SK-N-SH (cell line): ENCODE data around the gene CD101. TPM values are rescaled to one million over a fixed set of nuclear protein-coding genes. Genes with fewer than 3 reads are reported as not detected.

Experiments used
- CTCF ChIA-PET: fragments of 300-600, 350-600 bp; formaldehyde crosslinking; extraction: SDS; loops from one replicate; lab custom pipeline; 2021; lab: Yijun Ruan, JAX
- POLR2A ChIA-PET: fragments of 350-600 bp; sonication (Branson Sonifier 250); formaldehyde crosslinking; extraction: SDS; loops from one replicate; lab custom pipeline; 2020; ENCODE audit warnings: antibody characterized with exemption, inconsistent platforms; lab: Yijun Ruan, JAX
- DNase-seq: peaks from one replicate; pipeline ENCODE4 v3.0.0; 2012
- H2AFZ ChIP-seq: fragments of 200-600 bp; sonication (generic); 2 replicates; pipeline ENCODE4 v1.8.1; 2016; ENCODE audit warnings: antibody characterized with exemption, mild to moderate bottlenecking, low read depth
- H3F3A ChIP-seq: fragments of 200-600 bp; sonication (generic); replicated peaks from 2 replicates; pipeline ENCODE3; 2016; ENCODE audit warnings: antibody characterized with exemption, mild to moderate bottlenecking; ENCODE audit not compliant: insufficient read depth
- H3K27ac ChIP-seq, 2 experiments: fragments of 200-500 bp in 1 of 2; fragments of 200-600 bp in 1 of 2; sonication (Bioruptor generic) in 1 of 2; sonication (generic), shearing (Covaris generic) in 1 of 2; 2 replicates each; pipeline versions ENCODE4 v1.5.1 to v1.6.1; 2014 to 2016; ENCODE audit warnings: low read depth in 2 of 2, inconsistent platforms in 1 of 2, low read length in 1 of 2, mild to moderate bottlenecking in 1 of 2, mixed read lengths in 1 of 2
- H3K27me3 ChIP-seq: fragments of 200-600 bp; sonication (generic), shearing (Covaris generic); 2 replicates; pipeline ENCODE4 v1.6.1; 2016; ENCODE audit warnings: mixed run types; ENCODE audit not compliant: insufficient read depth
- H3K36me3 ChIP-seq, 2 experiments: fragments of 200-500 bp in 1 of 2; fragments of 200-600 bp in 1 of 2; sonication (Bioruptor generic) in 1 of 2; sonication (generic) in 1 of 2; replicated peaks in 1 of 2; 2 replicates each; pipeline versions ENCODE3 to v1.5.1; 2014 to 2016; ENCODE audit warnings: low read length in 1 of 2, mild to moderate bottlenecking in 1 of 2; ENCODE audit not compliant: insufficient read depth in 2 of 2, control insufficient read depth in 1 of 2
- H3K4me1 ChIP-seq, 2 experiments: fragments of 200-500 bp in 1 of 2; fragments of 200-600 bp in 1 of 2; sonication (Bioruptor generic) in 1 of 2; sonication (generic), shearing (Covaris generic) in 1 of 2; 2 replicates each; pipeline versions ENCODE4 v1.5.1 to v1.6.1; 2014 to 2016; ENCODE audit warnings: low read depth in 1 of 2, low read length in 1 of 2, mixed run types in 1 of 2; ENCODE audit not compliant: insufficient read depth in 2 of 2, control insufficient read depth in 1 of 2
- H3K4me2 ChIP-seq: fragments of 200-600 bp; sonication (generic), shearing (Covaris generic); 2 replicates; pipeline ENCODE4 v1.6.1; 2017; ENCODE audit warnings: mixed run types
- H3K4me3 ChIP-seq, 2 experiments: fragments of 200-500 bp in 1 of 2; fragments of 200-600 bp in 1 of 2; sonication (Bioruptor generic) in 1 of 2; sonication (generic), shearing (Covaris generic) in 1 of 2; 2 replicates each; pipeline versions ENCODE4 v1.5.1 to v1.8.1; 2014 to 2016; ENCODE audit warnings: low read depth in 2 of 2, inconsistent platforms in 1 of 2, low read length in 1 of 2, mild to moderate bottlenecking in 1 of 2, mixed read lengths in 1 of 2, moderate library complexity in 1 of 2
- H3K79me2 ChIP-seq: fragments of 200-600 bp; sonication (generic); 2 replicates; pipeline ENCODE4 v1.8.1; 2017; ENCODE audit warnings: mild to moderate bottlenecking; ENCODE audit not compliant: insufficient read depth
- H3K9ac ChIP-seq: fragments of 200-600 bp; sonication (generic); 2 replicates; pipeline ENCODE4 v1.6.1; 2017; ENCODE audit warnings: mixed run types
- H3K9me2 ChIP-seq: fragments of 200-600 bp; sonication (generic); 2 replicates; pipeline ENCODE4 v1.6.1; 2017; ENCODE audit warnings: mixed run types
- H3K9me3 ChIP-seq: fragments of 200-600 bp; sonication (generic); 2 replicates; pipeline ENCODE4 v1.6.1; 2017; ENCODE audit warnings: mixed run types, mild to moderate bottlenecking, moderate library complexity
- H4K20me1 ChIP-seq: fragments of 200-600 bp; sonication (generic); 2 replicates; pipeline ENCODE4 v1.6.1; 2017; ENCODE audit warnings: mild to moderate bottlenecking, mixed run types; ENCODE audit not compliant: insufficient read depth
- EP300 ChIP-seq, 2 experiments: IDR thresholded peaks; 2 replicates each; pipeline versions ENCODE4 v1.4.0 to v1.6.1; 2012; ENCODE audit warnings: borderline replicate concordance in 1 of 2, low read depth in 1 of 2, low read length in 1 of 2
- EZH2phosphoT487 ChIP-seq: fragments of 200-600 bp; sonication (generic); IDR thresholded peaks from 2 replicates; pipeline ENCODE4 v1.6.1; 2017; ENCODE audit warnings: low read depth, mixed run types, mild to moderate bottlenecking, antibody characterized with exemption, moderate library complexity, borderline replicate concordance
- FOXJ3 ChIP-seq: sonication (generic); formaldehyde crosslinking; IDR thresholded peaks from 2 replicates; pipeline ENCODE4 v1.5.1; 2020; ENCODE audit warnings: mild to moderate bottlenecking, missing genetic modification reagents
- MXI1 ChIP-seq: IDR thresholded peaks from 2 replicates; pipeline ENCODE4 v1.6.1; 2012; ENCODE audit warnings: mild to moderate bottlenecking, low read depth, low read length, improper control_type of control experiment
- NFIC ChIP-seq: IDR thresholded peaks from 2 replicates; pipeline ENCODE4 v1.4.0; 2012; ENCODE audit warnings: borderline replicate concordance
- NRF1 ChIP-seq: IDR thresholded peaks from 2 replicates; pipeline ENCODE4 v1.6.1; 2012; ENCODE audit warnings: low read depth, mild to moderate bottlenecking, low read length
- POLR2AphosphoS5 ChIP-seq: IDR thresholded peaks from 2 replicates; pipeline ENCODE4 v1.6.1; 2012; ENCODE audit warnings: low read depth, low read length
- RCOR1 ChIP-seq: fragments of 150-350 bp; IDR thresholded peaks from 2 replicates; pipeline ENCODE4 v1.6.1; 2017; ENCODE audit warnings: antibody characterized with exemption, low read length
- RFX5 ChIP-seq: IDR thresholded peaks from 2 replicates; pipeline ENCODE4 v1.6.1; 2012; ENCODE audit warnings: mild to moderate bottlenecking, improper control_type of control experiment, low read length
- RXRA ChIP-seq: IDR thresholded peaks from 2 replicates; pipeline ENCODE4 v1.4.0; 2012; ENCODE audit warnings: low read depth, mild to moderate bottlenecking, borderline replicate concordance
- SMC3 ChIP-seq: IDR thresholded peaks from 2 replicates; pipeline ENCODE4 v1.6.1; 2012; ENCODE audit warnings: low read depth, low read length, improper control_type of control experiment
- TCF12 ChIP-seq: IDR thresholded peaks from 2 replicates; pipeline ENCODE4 v1.4.0; 2012
- YY1 ChIP-seq: IDR thresholded peaks from 2 replicates; pipeline ENCODE4 v1.4.0; 2012; ENCODE audit warnings: low read depth, mild to moderate bottlenecking
- WGBS: methylation state at CpG from one replicate; pipeline ENCODE4 v1.1.6; 2017; ENCODE audit warnings: low lambda C conversion rate; 5-methylcytosine and 5-hydroxymethylcytosine counted together
- polyA plus RNA-seq, 3 experiments: library from polyadenylated mRNA; depleted of rRNA; stranded (reverse); fragments of >200 nt; gene quantifications; 2 replicates each; pipeline ENCODE4 v1.2.3, GENCODE V29; 2012
- TF ChIP-seq, protein P1 (sequence below): fragments of 150-350 bp; IDR thresholded peaks from 2 replicates; pipeline ENCODE4 v1.6.1; 2017; ENCODE audit warnings: antibody characterized with exemption, low read length, low read depth, borderline replicate concordance
- TF ChIP-seq, protein P2 (sequence below): fragments of 200-600 bp; sonication (generic); IDR thresholded peaks from 2 replicates; pipeline ENCODE4 v1.6.1; 2017; ENCODE audit warnings: antibody characterized with exemption, mild to moderate bottlenecking, moderate library complexity

Gene CD101
- polyA plus RNA-seq, 1 of the 3 experiments (the other 2 are of a cell fraction) = 0.16 TPM

DNA sequence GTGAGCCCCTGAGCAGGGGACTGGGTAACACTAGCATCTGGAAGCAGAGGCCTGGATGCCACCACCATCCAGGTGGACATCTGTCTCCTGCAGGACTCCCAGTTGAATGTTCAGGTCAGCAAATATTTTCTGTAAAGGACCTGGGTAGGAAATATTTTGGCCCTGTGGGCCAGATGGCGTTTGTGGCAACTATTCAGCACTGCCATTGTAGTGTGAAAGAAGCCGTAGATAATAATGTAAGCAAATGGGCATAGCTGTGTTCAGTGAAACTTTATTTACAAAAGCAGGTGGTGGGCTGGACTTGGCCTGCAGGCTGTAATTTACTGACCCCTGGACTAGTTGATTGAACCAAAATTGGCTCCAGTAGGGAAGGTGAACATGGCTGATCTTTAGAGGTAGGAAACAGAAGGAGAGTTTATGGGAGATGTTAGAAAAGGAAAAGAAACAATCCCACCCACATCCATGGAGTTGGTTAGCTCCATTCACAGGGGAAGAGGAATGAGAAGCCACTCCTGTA lies 20.0 kb upstream of the CD101 start:
- CTCF ChIA-PET = interaction anchor here (1.3 kb wide), 1 partner anchor 32 kb away, joined by 4 read pairs; no protein-coding TSS in a partner anchor
- 82% methylated on average over 2 of the region's 2 CpGs for WGBS

DNA sequence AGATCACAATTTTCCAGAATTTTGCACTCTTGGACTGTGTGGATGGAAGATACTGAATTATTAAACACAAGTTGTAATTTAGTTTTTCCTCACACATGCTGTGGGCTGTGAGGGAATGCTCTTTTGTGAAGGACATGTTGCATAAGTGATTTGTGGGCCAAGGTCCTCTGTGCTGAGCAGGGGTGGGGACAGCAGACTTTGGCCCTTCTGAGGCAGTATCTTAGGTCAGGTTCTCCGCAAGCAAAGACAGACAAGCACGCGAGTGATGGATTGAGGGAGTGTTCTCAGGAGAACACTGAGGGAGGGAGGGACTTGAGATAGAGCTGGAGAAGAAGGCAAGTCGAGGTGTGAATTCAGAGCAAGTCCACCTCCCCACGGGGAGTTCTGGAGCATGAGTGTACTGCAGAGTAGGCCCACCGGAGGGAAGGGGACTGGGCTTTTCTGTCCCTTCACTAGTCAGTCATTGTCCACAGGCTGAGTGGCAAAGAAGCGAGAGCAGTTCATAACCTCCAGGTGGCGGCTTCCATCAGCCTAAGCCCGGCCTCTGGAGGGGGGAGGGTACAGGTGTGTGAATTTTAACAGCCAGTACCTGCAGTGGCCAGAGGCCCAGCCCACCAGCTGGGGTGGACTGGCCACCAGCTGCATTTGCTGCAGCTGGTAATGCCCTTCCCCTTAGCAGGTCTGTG lies 19.1 kb upstream of the CD101 start:
- Histone ChIP-seq H3K4me3 (no peak overlapping the region), H3K9ac (no peak overlapping the region), H3K27me3 (no peaks in the 10 kb centered on the region), H3K9me3 (no peaks in the 10 kb centered on the region), H3K4me1 (no peaks in the 10 kb centered on the region; a peak in 1 of 4 replicates), H3F3A (no peaks in the 10 kb centered on the region), H2AFZ (no peak overlapping the region), H3K4me2 (no peak overlapping the region), H3K36me3 (no peaks in the 10 kb centered on the region), H3K9me2 (no peaks in the 10 kb centered on the region), H3K79me2 (no peaks in the 10 kb centered on the region), H3K27ac (no peak overlapping the region; a peak in 1 of 4 replicates), H4K20me1 (no peaks in the 10 kb centered on the region)
- WGBS = 84% methylated on average over 6 of the region's 9 CpGs
- CTCF ChIA-PET = interaction anchor here (1.2 kb wide), 1 partner anchor 18 kb away, joined by 3 read pairs; no protein-coding TSS in a partner anchor
- POLR2A ChIA-PET = no interaction called here
- TF ChIP-seq YY1 (no peak), FOXJ3 (CRISPR knock-in tag) (no peak), RXRA (no peak), RFX5 (no peak), MXI1 (no peak), SMC3 (no peak), EZH2phosphoT487 (no peak), EP300 (IDR thresholded peaks at IDR 0.05; ENCODE audit: borderline replicate concordance in 1 of 2, low read depth in 1 of 2, low read length in 1 of 2) (no peak), POLR2AphosphoS5 (no peak)
- TF ChIP-seq, protein P1, sequence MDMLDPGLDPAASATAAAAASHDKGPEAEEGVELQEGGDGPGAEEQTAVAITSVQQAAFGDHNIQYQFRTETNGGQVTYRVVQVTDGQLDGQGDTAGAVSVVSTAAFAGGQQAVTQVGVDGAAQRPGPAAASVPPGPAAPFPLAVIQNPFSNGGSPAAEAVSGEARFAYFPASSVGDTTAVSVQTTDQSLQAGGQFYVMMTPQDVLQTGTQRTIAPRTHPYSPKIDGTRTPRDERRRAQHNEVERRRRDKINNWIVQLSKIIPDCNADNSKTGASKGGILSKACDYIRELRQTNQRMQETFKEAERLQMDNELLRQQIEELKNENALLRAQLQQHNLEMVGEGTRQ = no peak
- TF ChIP-seq, protein P2, sequence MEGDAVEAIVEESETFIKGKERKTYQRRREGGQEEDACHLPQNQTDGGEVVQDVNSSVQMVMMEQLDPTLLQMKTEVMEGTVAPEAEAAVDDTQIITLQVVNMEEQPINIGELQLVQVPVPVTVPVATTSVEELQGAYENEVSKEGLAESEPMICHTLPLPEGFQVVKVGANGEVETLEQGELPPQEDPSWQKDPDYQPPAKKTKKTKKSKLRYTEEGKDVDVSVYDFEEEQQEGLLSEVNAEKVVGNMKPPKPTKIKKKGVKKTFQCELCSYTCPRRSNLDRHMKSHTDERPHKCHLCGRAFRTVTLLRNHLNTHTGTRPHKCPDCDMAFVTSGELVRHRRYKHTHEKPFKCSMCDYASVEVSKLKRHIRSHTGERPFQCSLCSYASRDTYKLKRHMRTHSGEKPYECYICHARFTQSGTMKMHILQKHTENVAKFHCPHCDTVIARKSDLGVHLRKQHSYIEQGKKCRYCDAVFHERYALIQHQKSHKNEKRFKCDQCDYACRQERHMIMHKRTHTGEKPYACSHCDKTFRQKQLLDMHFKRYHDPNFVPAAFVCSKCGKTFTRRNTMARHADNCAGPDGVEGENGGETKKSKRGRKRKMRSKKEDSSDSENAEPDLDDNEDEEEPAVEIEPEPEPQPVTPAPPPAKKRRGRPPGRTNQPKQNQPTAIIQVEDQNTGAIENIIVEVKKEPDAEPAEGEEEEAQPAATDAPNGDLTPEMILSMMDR = no peak
- DNase-seq = no peak

More for the DNA sequence above, 20.0 kb upstream of the CD101 start:
- DNase-seq = no peak
- H2AFZ ChIP-seq = no peak overlapping the region
- no peaks in the 10 kb centered on the region for H3K9me3 ChIP-seq
- H3K36me3 ChIP-seq = no peaks in the 10 kb centered on the region
- H4K20me1 ChIP-seq = no peaks in the 10 kb centered on the region
- H3K27me3 ChIP-seq = no peaks in the 10 kb centered on the region
- TF ChIP-seq FOXJ3 (CRISPR knock-in tag) (no peak), NFIC (no peak), NRF1 (no peak), RCOR1 (no peak), POLR2AphosphoS5 (no peak), RFX5 (no peak), TCF12 (no peak), EP300 (IDR thresholded peaks at IDR 0.05; ENCODE audit: borderline replicate concordance in 1 of 2, low read depth in 1 of 2, low read length in 1 of 2) (no peak)
- POLR2A ChIA-PET = no interaction called here
- H3K9ac ChIP-seq = no peak overlapping the region
- H3F3A ChIP-seq = no peaks in the 10 kb centered on the region
- no peak overlapping the region for H3K27ac ChIP-seq
- no peaks in the 10 kb centered on the region for H3K79me2 ChIP-seq
- H3K4me1 ChIP-seq = no peaks in the 10 kb centered on the region; a peak in 1 of 4 replicates
- no peak overlapping the region for H3K4me2 ChIP-seq
- no peaks in the 10 kb centered on the region for H3K9me2 ChIP-seq
- H3K4me3 ChIP-seq = no peak overlapping the region
